GM21576 (cell line): ENCODE measurements around the gene LRP5.

Source experiments
- ATAC-seq: cut with Tn5 transposase; IDR thresholded peaks from one replicate; pipeline ENCODE4 v1.9.1; 2021; ENCODE audit warnings: mild to moderate bottlenecking, moderate library complexity; ENCODE audit not compliant: unreplicated experiment

The LRP5 gene

DNA sequence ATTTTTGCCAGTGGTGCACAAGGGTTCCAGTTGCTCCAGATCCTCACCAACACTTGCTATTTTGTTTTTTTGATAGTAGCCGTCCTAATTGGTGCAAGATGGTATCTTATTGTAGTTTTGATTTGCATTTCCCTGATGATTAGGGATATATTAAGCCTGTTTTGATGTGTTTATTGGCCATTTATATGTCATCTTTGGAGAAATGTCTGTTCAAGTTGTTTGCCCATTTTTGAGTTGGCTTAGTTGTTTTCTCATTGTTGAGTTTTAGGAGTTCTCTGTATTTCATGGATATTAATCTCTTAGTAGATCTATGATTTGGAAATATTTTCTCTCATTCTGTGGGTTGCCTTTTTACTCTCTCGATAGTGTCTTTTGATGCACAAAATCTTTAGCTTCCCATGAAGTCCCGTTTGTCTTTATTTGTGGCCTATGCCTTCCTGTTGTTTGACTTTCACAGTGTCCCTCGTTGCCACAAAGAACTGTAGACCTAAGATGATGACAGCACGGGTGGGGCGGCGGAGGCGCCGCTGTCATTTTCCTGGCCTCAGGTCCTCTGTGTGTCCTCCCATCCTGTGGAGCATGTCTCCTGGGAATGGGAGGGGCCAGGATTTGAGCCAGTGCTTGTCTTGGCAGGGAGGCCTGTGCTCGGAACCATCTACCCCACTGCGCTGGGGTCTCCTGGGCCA is 33.5 kb downstream of the LRP5 start:
- ATAC-seq = no peak

DNA sequence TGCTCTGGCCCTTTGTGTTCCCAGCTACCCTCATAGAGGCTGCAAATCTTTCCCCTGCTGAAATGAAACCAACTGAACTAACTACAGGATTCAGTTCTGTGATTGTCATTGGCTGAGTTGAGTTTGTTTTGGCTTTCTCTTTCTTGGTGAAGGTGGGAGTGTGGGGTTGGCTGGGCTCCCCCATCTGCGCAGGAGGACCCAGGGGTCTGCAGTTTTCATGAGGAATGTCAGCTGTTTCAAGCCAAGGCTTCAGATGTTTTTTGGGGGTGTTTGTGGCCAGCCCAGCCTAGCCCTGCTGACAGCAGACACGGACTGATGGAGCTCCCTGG is 34.0 kb downstream of the LRP5 start:
- no peak for ATAC-seq

- ATAC-seq = no peak
Observed at GRCh38 chr11:68347345-68347744, 35.0 kb downstream of the LRP5 start.

DNA sequence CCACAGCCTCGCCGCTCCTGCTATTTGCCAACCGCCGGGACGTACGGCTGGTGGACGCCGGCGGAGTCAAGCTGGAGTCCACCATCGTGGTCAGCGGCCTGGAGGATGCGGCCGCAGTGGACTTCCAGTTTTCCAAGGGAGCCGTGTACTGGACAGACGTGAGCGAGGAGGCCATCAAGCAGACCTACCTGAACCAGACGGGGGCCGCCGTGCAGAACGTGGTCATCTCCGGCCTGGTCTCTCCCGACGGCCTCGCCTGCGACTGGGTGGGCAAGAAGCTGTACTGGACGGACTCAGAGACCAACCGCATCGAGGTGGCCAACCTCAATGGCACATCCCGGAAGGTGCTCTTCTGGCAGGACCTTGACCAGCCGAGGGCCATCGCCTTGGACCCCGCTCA is 35.5 kb downstream of the LRP5 start:
- no peak for ATAC-seq

DNA sequence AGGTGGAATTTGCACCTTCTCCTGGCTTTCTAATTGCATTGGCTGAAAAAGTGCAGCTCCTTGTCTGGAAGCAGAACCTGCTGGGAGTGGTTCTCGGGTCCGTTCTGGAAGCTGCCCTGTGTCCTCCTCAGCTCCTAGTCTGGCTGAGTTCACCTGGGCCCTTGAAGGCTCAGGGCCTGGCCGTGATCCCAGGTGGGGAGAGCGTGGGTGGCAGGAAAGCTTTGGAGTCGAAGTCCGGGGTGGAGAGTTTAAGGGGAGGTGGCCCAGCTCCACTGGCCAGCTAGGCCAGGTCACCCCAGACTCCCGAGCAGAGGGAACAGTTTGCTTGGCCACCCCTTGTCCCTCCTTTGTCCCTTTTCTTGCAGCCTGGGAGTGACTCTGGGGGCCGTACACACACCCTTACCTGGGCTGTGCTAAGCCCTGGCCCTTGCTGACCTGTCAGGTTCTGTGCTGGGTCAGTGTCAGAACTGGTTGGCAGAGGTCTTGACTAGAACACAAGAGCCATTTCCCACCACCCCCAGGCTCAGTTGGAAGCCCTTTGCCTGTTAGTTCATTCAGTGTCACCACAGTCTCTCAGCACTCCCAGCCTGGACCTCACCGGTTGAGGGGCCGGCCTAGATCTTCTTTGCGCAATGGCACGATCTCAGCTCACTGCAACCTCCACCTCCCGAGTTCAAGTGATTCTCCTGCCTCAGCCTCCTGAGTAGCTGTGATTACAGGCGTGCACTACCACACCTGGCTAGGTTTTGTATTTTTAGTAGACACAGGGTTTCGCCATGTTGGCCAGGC is 37.3 kb downstream of the LRP5 start:
- no peak for ATAC-seq

DNA sequence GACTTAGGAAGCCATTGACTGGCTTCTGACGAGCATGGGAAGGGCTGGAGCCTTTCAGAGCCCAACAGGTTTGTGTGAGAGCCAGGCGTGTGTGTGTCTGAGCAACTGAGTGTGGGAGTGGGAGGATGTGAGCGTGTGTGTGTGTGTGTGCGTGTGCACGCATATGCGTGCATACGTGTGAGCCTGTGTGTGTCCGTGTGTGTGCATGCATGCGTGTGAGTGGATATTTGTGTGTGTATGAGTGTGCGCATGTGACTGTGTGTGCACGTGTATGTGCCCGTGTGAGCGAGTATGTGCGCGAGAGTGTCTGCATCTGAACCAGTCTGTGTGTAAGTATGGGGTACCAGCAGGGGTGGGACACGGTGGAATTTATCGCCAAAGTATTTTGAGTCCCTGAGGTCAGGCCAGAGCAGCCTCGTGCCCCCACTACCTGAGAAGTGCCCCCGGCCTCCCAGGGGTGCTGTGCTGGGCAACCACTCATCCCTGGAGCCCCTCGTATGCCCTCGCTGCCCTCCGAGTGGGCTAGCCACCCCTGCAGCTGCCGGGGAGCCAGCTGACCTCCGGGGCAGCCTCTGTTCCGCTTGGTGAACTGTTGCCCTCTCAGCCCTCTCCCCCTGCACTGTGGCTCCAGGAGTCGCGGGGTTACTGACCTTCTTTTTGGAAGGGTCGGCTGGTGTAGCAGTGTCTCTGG is 38.5 kb downstream of the LRP5 start:
- ATAC-seq = no peak

DNA sequence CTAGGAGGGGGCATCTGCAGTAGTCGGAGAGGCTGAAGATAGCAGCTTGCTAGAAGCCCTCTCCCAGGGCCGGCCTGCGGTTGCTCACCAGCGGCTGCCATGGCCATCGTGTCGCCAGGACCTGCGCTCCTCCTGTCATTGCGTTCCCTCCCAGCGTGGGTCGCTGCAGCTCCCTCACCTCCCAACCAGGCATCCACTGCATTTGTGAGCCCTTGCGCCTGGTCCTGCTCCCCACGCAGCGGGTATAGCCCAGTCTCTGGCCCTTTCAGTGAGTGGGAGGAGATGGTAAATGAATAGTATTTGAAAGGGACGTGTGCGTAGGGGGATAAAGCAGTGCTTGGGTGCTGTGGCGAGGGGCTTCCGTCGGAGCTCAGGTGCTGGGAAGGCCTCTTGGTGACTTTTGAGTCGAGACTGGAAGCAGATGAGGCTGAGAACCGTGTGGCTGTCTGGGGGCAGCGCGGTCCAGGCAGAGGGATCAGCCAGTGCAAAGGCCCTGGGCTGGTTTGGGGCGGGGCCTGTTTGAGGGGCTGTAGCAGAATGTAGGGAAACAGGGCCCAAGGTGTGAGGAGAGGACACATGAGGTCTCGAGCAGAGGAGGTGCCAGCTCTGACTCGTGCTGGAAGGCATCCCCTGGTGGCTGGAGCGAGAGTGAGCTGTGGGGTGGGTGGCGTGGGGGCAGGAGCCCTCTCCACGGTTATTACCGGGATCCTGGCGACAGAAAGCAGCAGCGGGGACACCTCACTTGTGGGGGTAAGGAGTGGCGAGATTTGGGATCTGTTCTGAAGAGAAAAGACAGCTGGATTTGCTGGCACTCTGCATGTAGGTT is 39.3 kb downstream of the LRP5 start:
- no peak for ATAC-seq

DNA sequence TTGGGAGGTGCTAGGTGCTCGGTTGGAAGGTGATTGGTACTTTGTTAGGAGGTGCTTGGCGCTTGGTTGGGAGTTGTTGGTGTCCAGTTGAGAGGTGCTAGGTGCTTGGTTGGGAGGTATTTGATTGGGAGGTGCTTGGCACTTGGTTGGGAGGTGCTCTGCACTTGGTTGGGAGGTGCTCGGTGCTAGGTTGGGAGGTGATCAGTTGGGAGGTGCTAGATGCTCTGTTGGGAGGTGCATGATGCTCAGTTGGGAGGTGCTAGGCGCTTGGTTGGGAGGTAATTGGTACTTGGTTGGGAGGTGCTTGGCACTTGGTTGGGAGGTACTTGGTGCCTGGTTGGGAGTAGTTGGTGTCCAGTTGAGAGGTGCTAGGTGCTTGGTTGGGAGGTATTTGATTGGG is 40.2 kb downstream of the LRP5 start:
- ATAC-seq = no peak

DNA sequence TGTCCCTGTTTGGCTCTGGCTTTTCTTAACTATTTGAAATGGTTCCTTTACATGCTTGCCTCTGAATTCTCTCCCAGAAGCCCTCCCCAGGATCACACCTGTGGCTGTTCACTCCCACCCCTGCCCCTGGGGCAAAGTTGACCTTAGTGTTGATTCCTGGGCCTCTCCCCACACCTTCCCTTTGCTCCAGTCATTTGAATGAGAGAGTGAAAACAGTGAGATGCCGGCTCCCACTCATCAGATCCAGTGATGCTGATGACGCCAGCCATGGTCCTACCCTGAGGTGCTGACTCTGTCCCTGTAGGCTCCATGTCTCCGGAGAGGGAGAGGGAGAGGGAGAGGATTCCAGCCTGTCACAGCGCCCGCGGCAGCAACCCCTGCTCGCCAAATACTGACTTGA is 40.7 kb downstream of the LRP5 start:
- no peak for ATAC-seq

DNA sequence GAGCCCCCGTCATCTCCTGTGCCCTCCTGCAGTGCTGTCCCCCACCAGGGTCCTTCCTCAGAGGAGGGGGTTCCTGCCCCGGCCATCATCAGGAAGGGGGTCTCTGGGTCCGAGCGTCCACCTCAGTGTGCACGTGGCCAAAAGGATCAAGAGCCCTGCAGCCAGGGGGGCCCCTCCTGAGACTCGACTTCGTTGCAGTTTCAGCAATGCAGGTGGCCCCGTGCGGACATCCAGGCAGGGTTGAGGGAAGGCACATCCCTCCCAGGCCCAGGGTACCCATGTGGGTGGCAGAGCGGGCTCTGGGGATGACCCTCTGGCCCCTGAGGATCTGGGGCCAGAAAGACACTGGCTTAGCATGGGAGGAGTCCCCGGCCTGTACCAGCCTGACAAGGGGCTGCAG is 41.3 kb downstream of the LRP5 start:
- no peak for ATAC-seq

DNA sequence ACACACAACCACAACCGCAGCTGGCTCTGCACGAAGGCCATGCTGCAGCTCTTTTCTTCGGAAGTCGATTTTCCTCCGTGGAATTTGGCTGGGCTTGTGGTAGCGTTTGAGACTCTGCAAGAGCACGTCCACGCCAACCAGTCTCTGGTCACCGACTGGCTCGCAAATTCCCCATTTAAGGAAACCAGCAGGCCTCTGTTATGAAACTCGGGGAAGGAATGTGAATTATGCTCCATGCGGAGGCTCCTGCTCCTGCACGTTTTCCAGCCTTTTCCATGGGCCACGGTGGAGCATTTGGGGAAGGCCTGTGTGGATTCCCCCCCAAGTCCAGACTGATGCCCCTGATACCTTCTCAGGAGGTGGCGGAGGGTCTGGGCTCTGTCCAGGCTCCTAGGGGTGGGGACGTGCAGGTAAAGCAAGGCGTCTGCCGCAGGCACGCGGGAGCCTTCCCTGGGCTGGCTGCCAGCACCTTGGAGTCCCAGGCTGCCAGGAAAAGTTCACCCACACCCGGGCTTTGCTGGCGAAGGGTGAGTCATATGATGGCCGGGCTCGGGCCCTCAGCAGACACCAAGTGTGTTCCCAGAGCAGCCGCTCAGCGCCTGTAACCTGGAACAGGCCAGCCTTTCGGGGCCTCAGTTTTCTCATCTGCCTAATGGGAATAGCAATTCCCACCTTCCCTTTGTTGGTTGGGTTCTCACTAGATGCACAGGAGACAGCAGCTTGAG is 41.9 kb downstream of the LRP5 start:
- no peak for ATAC-seq

- ATAC-seq = no peak
Observed at GRCh38 chr11:68355471-68355870, 43.1 kb downstream of the LRP5 start.

DNA sequence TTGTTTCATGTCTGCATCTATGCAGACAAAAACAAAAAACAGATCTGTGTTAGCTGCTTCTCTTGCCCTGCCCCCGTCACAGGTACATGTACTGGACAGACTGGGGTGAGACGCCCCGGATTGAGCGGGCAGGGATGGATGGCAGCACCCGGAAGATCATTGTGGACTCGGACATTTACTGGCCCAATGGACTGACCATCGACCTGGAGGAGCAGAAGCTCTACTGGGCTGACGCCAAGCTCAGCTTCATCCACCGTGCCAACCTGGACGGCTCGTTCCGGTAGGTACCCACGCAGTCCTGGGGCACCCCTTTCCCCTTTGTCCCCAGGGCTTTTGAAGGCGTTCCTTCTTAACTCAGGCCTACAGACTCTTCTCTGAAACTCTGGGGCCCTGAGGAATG is 45.2 kb downstream of the LRP5 start:
- no peak for ATAC-seq

- ATAC-seq = no peak
Observed at GRCh38 chr11:68358416-68358815, 46.0 kb downstream of the LRP5 start.

- no peak for ATAC-seq
Observed at GRCh38 chr11:68361702-68362101, 49.3 kb downstream of the LRP5 start.

DNA sequence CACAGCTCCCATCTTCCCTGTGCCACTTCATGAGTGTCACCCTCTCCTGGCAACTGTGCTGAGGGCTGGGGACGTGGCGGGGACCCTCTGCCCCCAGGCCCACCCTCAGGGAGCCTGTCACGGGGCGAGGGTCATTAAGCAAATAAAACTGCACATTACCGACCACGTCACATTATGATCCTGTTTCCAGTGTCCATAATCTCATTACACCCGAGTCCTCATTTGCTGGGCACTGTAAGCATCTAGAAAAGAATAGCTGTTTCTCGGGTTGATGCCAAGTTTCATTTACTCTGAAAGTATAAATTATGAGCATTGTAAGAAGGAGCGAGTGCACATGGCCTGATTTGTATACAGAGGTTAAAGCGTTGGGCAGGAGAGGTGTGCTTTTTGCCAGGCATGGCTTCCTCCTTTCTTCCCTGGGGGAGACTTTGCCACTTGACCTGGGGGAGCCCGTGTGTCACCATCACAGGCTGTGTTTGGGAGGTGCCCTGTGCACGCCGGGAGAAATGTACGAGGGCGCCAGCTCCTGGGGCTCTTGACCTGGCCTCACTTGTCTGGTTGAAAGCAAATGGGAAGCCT is 50.5 kb downstream of the LRP5 start:
- ATAC-seq = no peak

- ATAC-seq = no peak
Observed at GRCh38 chr11:68363776-68364175, 51.4 kb downstream of the LRP5 start.

GRCh38 chr11:68364581-68364980 is 52.2 kb downstream of the LRP5 start:
- no peak for ATAC-seq

DNA sequence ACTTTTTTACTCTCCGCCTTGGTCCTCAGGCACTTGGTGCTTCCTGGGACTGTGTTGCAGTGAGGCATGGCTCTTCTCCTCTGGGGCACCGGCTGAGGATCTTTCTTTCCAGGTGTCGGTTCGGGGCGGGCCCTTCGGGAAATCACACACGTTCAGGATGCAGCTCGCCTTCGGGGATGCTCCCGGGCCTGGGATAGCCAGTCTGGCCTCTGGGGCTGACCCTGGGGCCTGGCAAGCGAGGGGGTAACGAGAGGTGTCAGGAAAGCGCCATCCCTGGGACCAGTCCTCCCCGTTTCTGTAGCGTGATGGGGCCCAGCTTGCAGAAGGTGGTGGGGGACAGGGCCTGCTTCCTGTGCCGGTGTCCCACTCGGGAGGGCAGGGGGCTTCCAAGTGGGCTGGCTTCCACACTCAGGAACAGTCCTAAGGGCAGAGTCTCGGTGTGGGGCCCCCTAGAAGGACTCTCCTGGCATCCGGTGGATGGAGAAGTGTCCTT is 53.6 kb downstream of the LRP5 start:
- ATAC-seq = no peak

DNA sequence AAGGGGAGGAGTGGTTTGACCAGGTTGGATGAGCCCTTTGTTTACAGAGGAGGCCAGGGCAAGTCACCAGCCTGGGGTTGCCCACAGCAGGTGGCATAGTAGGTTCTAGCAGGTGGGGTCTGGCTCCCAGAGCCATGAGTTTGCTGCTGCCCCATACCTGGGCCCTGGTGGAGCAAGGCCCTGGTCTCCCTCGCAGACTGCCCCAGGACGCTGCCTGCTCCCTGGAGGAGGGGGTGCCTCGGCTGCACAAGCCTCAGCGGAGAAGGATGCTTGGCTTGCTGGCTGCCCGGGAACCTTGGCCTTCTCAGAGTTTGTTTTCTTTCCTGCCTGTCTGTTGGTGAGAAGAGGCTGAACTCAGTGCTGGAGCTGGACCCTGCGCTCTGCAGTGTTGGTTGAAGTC is 54.9 kb downstream of the LRP5 start:
- ATAC-seq = no peak
